Neural cell (in vitro differentiated cells): ENCODE measurements around the gene NCOA3.

Experiments
- CTCF ChIP-seq: fragments of 450-650 bp; IDR thresholded peaks from 2 replicates; pipeline ENCODE4 v1.5.1; 2014; ENCODE audit warnings: antibody characterized with exemption, mild to moderate bottlenecking, moderate library complexity; ENCODE audit not compliant: poor library complexity, severe bottlenecking
- EP300 ChIP-seq: fragments of 450-650 bp; conservative IDR thresholded peaks from 2 replicates; pipeline ENCODE4 v1.6.1; 2014; ENCODE audit warnings: antibody characterized with exemption, mild to moderate bottlenecking, moderate library complexity; ENCODE audit not compliant: poor library complexity, severe bottlenecking
- EZH2 ChIP-seq: fragments of 200-600, 300-800 bp; shearing (Covaris generic), sonication (generic); IDR thresholded peaks from 2 replicates; pipeline ENCODE4 v1.6.1; 2014; ENCODE audit warnings: antibody characterized with exemption, low read length, borderline replicate concordance, mild to moderate bottlenecking; ENCODE audit not compliant: insufficient read depth, poor library complexity, severe bottlenecking
- MXI1 ChIP-seq: fragments of 450-650 bp; conservative IDR thresholded peaks from 2 replicates; pipeline ENCODE4 v1.6.1; 2014; ENCODE audit warnings: antibody characterized with exemption, mild to moderate bottlenecking; ENCODE audit not compliant: poor library complexity, severe bottlenecking
- POLR2AphosphoS5 ChIP-seq: IDR thresholded peaks from 2 replicates; pipeline ENCODE4 v1.6.1; 2012
- RAD21 ChIP-seq: fragments of 450-650 bp; conservative IDR thresholded peaks from 2 replicates; pipeline ENCODE4 v1.6.1; 2014; ENCODE audit warnings: antibody characterized with exemption, mild to moderate bottlenecking, moderate library complexity
- REST ChIP-seq: IDR thresholded peaks from 2 replicates; pipeline ENCODE4 v1.6.1; 2012; ENCODE audit warnings: borderline replicate concordance
- SMC3 ChIP-seq: fragments of 450-650 bp; conservative IDR thresholded peaks from 2 replicates; pipeline ENCODE4 v1.6.1; 2014; ENCODE audit warnings: antibody characterized with exemption, mild to moderate bottlenecking, moderate library complexity; ENCODE audit not compliant: poor library complexity
- TAF1 ChIP-seq: IDR thresholded peaks from 2 replicates; pipeline ENCODE4 v1.6.1; 2012; ENCODE audit warnings: low read depth

GRCh38 chr20:47482705-47483104 lies 19.0 kb upstream of the NCOA3 start:
- TF ChIP-seq EZH2 = no peak
- no peak for TF ChIP-seq TAF1
- TF ChIP-seq CTCF = no peak
- no peak for TF ChIP-seq POLR2AphosphoS5
- no peak for TF ChIP-seq MXI1
- no peak for TF ChIP-seq EP300
- no peak for TF ChIP-seq RAD21
- TF ChIP-seq REST = no peak
- TF ChIP-seq SMC3 = no peak
